Inflammatory macrophage treated with lipopolysaccharide for 1 hour (primary cell): ENCODE measurements around the gene OR4D2.

Experiments
- DNase-seq, 2 donors: peaks; one replicate each; pipeline ENCODE4 v3.0.0-alpha.2; 2020 to 2022

Gene OR4D2

DNA sequence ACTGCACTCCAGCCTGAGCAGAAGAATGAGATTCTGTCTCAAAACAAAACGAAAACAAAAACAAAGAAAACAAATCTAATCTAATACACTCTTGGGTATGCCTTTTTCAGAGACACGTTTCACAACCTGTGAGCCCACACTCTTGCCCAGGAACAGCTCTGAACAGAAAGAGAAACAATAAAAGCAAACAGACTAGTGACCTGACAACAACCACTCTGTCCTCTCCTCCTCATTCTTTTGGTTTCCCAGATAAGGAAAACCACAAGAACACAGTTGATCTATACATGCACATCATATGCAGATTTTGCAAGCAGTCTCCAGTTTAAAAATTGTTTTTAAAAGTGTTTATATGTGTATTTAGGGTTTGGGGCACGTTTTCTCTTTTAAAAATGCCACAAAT, 51.0 kb downstream of the OR4D2 start:
- DNase-seq = no peak

- peak; percentile 89 to 97 for DNase-seq
These were observed 52.4 kb downstream of the OR4D2 start, which contains the start of gene MKS1 for GRCh38 chr17:58219007-58219788. TSS of gene MKS1 (minus strand) at chr17:58219255. CDS start at chr17:58219230, 25 bp downstream.

DNA sequence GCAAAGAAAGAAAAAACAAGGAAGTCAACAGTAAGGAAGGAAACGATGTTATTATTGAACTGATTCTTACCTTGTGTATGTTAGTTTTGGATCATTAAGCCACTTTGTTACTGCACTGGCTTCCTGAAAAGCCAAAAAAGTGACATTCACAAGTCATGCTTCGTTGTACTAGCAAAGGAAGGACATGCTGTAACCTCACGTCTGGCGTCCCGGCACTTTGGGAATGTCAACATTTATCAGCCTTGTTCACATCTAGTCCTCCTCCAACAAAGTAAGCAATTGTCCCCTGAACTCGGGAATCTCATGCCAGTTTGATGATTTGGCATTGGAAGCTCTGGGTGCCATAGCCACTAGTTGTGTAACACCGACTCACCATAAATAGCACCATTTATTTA, 53.0 kb downstream of the OR4D2 start:
- no peak for DNase-seq
